ENCODE results near the gene DICER1.

DICER1 gene

DNA sequence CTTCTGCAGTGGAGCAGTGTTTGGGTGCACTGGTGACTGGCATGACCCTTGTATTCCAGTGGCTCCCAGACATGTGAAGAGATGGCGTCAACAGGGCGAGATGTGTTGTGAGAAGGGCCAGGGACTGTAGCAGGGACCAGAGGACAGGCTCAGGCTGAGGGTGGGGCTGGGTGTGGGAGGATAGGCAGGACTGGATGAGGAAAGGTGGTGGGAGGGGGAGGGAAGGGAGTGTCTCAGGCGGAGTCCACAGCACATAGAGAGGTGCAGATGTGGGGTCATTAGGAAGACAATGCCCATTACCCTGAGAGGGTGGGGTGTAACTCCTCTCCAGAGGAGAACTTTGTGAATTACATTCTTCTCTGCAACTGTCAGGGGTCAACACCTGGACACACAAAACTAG lies 78.5 kb downstream of the DICER1 start:
- DNase-seq: no peak

GRCh38 chr14:95077345-95077744 lies 80.0 kb downstream of the DICER1 start:
- no peak for DNase-seq

DNA sequence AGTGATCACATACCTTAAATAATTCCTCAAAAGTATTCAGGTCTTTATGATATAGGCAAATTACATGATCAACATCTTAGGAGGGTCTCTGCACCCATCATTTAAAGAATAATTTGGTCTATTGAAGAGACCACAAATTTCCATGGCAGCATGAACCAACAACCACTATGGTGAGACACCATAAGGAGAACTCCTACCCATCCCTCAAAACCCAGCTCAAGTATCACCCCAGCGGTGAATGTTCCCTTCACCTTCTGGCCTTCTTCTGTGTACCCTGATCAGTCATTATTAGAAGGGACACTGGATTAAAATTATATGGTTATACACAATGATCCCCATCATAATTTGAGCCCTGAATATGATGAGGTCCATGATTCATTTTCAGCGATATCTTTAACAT lies 81.5 kb downstream of the DICER1 start:
- no peak for DNase-seq

- DNase-seq: no peak
Observed at GRCh38 chr14:95073947-95074346, 83.4 kb downstream of the DICER1 start.

- no peak for DNase-seq
Observed at GRCh38 chr14:95072310-95072905, 84.9 kb downstream of the DICER1 start.

DNA sequence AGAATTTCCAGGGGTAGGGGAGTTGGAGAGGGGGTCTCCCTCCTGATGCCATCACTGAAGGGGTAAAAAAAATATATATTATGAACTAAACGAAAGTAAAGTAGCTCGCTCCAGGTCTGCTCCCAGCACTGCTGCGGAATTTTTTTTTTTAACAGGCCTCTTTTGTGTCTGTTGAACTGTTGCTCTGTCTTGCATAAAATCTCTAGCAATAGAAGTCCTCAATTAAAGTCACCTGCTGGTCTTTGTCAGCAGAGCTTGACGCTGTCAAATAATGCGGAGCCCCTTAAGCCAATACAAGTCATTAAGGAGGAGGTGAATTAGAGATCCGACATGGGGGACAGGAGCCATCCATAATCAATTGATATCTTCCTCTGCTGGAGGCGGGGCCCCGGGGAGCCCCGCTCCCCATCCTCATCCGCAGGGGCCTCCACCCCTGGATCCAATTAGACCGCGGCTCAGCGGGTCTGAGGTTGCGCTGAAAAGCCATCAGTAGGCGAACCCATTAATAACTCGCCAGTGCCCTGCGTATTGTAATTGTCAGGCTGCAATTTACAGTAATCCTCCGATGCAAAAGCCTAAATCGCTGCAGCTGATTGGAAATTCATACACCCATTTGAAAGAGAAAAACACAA lies 85.6 kb downstream of the DICER1 start:
- DNase-seq: no peak

DNA sequence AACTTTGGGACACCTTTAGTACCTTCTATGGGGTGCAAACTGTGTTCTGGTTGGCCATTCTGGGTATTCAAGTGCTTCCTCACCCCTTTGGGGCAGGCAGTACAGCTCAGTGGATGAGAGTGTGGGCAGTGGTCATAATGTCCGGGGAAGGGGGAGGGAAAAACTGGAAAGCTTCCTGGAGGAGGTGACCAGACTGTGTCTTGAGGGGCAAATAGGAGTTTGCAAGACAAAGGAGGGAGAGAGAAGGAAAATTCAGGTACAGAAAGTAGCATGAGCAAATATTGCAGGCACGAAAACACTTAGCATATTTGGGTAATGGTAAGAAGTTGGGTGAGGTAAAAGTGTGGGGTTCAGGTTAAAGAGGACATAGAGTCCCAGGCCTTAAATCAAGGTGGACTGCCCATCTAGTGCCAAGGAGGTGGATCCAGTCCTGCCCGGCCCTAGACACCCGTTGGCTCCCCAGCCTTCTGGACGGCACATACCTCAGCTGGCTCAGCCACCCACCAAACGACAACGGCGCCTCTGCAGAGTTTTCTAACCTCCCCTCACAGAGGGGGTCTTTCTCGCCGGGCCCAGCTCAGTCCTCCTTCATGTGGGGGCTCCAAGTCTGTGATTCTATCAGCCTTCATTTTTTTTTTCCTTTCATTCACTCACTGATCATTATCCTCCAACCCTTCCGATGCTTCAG lies 86.4 kb downstream of the DICER1 start:
- no peak for DNase-seq

DNA sequence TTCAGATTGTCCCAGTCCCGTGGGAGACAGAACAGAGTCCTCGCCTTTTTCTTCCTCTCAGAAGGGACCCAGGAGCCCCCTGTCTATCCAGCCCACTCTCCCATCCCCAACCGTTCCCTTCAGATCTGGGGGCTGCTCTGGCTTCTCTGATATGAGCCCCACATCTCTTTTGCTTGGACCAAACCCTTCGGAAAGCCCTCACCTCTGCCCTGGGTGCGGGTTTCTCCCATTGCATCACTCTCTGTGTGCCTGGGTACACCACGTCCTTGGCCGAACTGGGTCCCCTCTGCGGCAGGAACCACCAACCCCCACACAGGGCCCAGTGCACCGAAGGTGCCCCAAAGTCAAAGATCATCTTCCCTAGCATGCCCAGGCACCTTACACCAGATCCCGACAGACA lies 87.8 kb downstream of the DICER1 start:
- DNase-seq: no peak

DNA sequence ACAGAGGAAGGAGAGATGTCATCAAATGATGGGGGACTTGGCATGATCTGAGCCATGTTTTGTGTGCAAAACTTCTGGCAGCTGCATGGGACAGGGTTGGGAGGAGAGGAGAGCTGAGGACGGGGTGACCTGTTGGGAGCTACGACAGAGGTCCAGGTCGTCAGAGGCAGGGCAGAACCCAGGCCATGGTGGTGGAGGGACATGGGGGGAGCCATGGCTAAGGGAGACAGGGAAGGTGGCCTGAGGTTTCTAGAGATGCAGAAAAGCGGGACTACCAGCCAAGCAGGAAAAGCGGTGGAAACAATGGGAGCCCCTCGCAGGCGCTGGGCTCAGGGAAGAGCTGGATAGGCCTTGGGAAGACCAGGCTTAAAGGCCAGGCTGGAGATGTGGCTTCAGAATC lies 88.3 kb downstream of the DICER1 start:
- no peak for DNase-seq

DNA sequence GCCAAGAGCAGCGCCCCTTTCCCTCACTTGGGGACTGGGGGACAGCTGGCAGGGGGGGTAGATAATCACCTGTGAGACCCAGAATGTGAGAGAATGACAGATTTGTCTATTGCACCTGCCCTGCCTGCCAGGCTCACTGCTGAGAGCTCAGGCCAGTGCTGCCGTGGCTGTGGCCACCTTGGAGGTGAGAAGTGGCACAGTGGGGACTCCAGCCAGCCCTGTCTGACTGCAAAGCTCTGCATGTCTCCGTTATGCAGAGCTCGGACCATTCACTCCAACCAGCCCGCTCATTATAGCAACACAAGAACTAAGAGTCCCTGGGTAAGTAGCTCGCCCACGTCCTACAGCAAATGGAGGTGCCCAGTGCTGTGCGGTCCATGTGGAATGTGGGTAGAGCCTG lies 88.8 kb downstream of the DICER1 start:
- no peak for DNase-seq

DNA sequence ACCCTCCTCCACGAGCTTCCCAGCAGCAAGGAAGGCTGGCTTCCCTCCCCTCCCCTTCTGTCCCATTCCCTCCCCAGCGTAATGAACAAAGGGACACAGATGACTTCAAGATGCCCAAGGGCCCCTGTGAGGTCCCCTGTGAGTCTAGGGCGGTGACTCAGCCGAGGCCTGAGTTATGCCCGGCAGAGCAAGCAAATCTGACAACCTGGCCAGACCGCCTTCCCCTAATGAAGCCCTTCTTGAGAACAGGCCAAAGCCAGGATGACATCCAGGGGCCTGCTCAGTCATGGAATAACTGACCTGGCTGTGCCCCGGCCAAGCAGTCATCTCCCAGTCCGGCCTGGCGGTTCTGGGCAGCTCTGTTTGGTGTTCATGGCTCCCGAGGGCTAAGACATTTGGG lies 89.2 kb downstream of the DICER1 start:
- no peak for DNase-seq

- no peak for DNase-seq
Observed at GRCh38 chr14:95067526-95067925, 89.8 kb downstream of the DICER1 start.

- no peak for DNase-seq
Observed at GRCh38 chr14:95066427-95066986, 90.8 kb downstream of the DICER1 start.

DNA sequence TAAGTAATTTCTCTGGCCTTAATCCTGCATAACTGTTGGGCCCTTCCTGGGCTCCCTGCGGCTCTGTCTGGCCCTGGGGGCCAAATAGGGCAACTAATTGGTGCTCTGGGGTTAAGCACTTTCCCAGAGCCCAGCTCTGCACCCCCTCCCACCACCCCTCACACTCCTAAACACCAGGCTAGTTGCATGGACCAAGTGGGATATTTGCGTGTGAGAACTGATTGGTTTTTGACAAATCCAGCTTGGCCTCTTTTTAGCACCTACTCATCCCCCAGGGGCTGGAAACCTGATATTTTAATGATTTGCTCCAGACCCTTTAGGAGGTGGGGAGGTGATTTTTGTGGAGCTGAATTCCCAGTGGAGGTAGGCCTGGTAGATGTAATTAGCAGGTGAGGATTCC lies 91.9 kb downstream of the DICER1 start:
- no peak for DNase-seq

GRCh38 chr14:95064734-95065133 lies 92.6 kb downstream of the DICER1 start:
- DNase-seq: no peak

DNA sequence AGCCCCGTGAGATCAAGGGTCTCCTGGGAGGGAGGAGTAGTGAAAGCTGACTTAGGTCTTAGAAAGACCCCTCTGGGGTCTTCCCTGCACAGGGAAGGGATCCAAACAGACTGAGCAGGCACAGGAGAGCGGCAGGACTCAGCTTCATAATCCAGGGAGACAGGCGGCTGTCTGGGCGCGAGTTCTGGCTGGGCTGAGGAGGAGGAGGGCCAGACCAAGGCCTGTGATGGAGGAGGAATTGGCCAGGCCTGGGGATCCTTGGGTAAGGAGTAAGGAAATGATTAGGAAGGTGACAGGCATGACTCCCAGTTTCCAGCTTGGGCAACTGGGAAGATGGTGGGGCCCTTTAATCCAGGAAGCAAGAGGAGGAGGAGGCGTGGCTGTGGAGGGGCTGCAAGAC lies 93.1 kb downstream of the DICER1 start:
- no peak for DNase-seq

DNA sequence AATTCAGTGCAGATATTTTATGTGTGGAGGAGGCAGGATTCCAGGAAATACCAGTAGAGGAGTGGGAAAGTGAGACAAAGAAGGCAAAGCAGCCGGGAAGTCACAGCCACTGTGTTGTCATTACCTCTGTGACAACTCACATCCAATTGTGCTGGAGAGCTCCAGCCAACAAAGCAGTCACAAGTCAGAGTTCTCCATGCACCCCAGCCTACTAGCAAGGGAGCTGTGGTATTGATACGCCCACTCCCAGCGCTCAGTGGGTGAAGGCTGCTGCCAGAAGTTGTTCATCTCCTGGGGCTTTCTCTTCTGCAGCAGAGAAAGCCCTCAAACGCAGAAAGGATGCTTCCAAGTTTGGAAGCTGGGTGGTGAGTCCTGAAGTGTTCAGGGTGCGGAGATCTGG lies 93.9 kb downstream of the DICER1 start:
- no peak for DNase-seq

DNA sequence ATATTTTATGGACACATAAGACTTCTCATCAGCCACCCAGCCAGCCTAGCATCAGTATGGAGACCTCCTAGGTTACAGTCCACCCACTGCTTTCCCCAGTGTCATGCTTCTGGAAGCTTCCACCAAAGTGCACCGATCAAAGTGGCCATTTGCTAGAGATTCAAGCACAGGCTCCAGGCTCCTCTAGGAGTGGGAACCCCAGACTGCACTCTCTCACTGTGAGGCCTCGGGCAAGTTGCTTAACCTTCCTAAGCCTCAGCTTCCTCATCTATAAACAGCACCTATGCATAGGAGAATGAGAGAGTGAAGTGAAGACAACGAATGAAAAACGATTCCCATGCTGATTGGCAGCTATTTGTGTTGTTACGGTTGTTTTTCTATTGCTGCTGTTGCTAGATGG lies 94.4 kb downstream of the DICER1 start:
- no peak for DNase-seq

DNA sequence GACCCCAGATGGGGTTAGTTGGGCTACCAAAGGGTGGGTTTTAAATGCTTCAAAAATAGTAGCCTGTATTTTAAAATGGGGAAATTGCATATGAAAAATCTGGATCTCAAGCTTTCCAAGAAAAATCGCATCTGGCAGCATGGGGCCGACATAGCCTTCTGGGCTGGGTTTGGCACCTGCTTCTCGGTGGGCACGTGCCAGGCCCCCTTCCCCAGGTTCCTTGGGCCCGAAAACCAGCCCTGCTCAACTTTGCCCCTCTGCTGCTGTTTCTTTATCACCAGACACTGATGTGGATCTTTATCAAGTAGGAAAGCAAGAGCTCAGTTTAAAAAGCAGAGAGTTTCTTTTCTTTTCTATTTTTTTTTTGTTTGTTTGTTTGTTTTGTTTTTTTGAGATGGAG lies 95.1 kb downstream of the DICER1 start:
- no peak for DNase-seq

- DNase-seq: no peak
Observed at GRCh38 chr14:95061317-95062093, 95.8 kb downstream of the DICER1 start.

- DNase-seq: no peak
Observed at GRCh38 chr14:95059126-95059525, 98.2 kb downstream of the DICER1 start.

- DNase-seq: no peak
Observed at GRCh38 chr14:95058491-95058890, 98.8 kb downstream of the DICER1 start.

DNA sequence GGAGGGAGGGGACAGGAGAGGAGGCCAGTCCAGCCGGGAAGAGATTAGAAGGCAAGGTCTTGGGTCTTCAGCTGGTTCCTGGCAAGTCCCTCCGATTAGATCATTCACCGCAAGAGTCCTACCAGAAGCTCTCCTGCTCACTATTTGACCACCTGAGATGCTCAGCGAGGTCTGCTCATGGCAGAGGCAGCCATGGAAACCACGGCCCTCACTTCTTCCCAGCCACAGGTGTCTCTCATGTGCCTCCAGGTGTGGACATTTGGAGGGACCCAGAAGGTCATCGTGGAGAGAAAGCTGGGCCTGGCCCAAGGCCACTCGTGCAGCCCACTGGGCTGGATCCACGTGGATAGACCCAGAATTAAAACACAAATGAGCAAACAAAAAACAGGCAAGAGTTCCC lies 99.5 kb downstream of the DICER1 start:
- no peak for DNase-seq

All from activated gamma-delta T cell (primary cell).